Adipocyte (in vitro differentiated cells): ENCODE data around the gene USH2A.
A peak's percentile ranks its signal among the peaks of the same experiment; 100 is the strongest.

Experiments used
- DNase-seq: peaks from one replicate; pipeline ENCODE4 v3.0.0-alpha.2; 2015; ENCODE audit warnings: low read depth
- H3K27me3 ChIP-seq: replicated peaks from 2 replicates; pipeline ENCODE4 v1.7.0; 2013; ENCODE audit warnings: mild to moderate bottlenecking, low read length, moderate library complexity; ENCODE audit not compliant: control insufficient read depth, insufficient read depth
- H3K36me3 ChIP-seq: 2 replicates; pipeline ENCODE4 v1.7.0; 2013; ENCODE audit warnings: low read length, mild to moderate bottlenecking, moderate library complexity; ENCODE audit not compliant: control insufficient read depth, insufficient read depth, severe bottlenecking
- H3K4me1 ChIP-seq: 2 replicates; pipeline ENCODE4 v1.7.0; 2013; ENCODE audit warnings: mild to moderate bottlenecking, low read length, moderate library complexity; ENCODE audit not compliant: control insufficient read depth, insufficient read depth
- H3K4me3 ChIP-seq: 2 replicates; pipeline ENCODE4 v1.7.0; 2013; ENCODE audit warnings: mild to moderate bottlenecking, low read length, moderate library complexity
- H3K9ac ChIP-seq: 2 replicates; pipeline ENCODE4 v1.7.0; 2013; ENCODE audit warnings: mild to moderate bottlenecking, low read length, moderate library complexity
- H3K9me3 ChIP-seq: 2 replicates; pipeline ENCODE4 v1.7.0; 2013; ENCODE audit warnings: mild to moderate bottlenecking, low read length, moderate library complexity; ENCODE audit not compliant: control insufficient read depth

The USH2A gene

DNA sequence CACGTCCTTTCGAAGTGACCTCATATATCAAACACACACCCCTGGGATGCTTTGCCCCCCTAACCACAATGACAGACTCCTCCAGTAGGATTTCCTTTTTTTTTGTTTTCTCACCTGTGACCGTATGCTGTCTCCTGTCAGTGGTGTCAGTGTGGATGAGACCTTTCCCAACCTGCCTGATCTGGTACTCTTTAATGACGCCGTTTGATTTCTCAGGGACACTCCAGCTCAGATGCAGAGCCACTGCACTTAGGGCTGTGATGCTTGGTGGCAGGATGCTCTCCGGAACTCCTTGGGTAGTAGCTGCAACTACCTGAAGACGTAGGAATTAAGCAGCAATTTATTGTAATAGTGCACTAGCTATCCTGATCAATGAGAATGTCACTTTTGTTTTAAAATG lies 643.5 kb downstream of the USH2A start:
- DNase-seq: no peak
- H3K4me3 ChIP-seq: no peak overlapping the region
- H3K36me3 ChIP-seq: no peaks in the 10 kb centered on the region
- peaks cover 5% of the 10 kb centered on the region for H3K4me1 ChIP-seq
- H3K9me3 ChIP-seq: no peaks in the 10 kb centered on the region
- no peaks in the 10 kb centered on the region for H3K27me3 ChIP-seq
- no peak overlapping the region for H3K9ac ChIP-seq

DNA sequence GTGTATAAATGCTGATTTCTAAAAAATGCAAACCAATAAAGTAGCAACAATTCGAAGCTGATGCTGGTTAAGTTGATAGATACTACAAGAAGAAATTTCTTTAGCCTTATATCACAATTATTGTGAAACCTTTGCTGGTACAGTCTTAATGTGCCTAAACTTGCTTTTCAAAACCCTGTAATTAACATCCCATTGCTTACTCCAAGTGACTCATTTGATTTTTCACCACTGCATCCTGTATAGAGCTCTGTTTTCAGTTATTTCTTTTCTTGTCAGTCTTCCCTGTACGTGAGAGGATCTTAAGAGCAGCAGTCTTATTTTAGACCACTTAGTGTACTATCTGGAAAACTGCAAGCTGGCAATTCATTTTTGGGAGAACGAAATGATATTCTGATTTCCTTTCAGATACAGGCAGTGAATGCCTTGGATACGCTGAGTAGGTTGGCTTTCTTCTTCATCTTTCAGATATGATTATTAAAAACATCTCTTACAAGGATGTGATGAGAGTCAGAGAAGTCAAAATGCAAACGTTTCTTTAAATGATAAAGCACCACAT lies 645.8 kb downstream of the USH2A start:
- no peaks in the 10 kb centered on the region for H3K9me3 ChIP-seq

DNA sequence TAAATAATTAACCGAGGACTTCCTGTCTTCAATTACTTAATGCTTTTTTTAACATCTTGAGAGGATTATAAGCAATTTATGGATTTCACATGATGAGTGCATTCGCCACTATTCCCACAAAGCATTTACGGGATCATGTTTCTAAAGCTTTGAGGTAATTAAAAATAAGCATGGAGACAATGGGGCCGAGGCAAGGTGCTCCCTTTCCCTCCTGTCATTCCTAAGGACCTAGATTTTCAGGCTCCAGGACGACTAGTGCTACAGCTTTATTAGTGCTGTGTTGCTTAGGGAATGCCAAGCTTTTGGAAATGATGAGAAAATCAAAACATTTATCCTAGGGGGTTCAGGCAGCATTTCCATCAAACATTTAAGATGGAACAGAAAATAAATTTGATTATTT lies 646.9 kb downstream of the USH2A start:
- Histone ChIP-seq H3K27me3 (no peaks in the 10 kb centered on the region), H3K9ac (no peak overlapping the region), H3K4me3 (no peak overlapping the region), H3K36me3 (no peaks in the 10 kb centered on the region), H3K4me1 (peaks cover 5% of the 10 kb centered on the region), H3K9me3 (no peaks in the 10 kb centered on the region)
- DNase-seq: no peak

More for the DNA sequence above, 645.8 kb downstream of the USH2A start:
- Histone ChIP-seq H3K9ac (no peak overlapping the region), H3K4me1 (peaks cover 5% of the 10 kb centered on the region), H3K4me3 (no peak overlapping the region), H3K27me3 (no peaks in the 10 kb centered on the region), H3K36me3 (no peaks in the 10 kb centered on the region)
- DNase-seq: peak; percentile 34

DNA sequence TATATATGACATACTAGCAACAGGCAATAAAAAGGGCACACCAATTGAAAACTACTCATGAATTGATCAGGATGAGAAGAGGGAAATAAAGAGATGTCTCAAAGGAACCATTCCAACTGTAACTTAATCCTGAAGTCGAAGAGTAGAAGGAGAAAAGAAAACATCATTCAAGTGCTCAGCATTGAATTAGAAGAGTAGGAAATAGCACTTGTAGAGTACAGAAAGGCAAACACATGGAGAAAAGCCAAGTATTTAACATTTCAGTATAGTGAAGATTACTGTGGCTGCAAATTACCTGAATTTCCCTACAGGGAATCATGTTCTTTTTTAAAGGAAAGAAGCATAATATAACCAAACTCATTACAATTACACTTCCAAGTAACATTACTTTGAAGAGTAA lies 651.1 kb downstream of the USH2A start:
- Histone ChIP-seq H3K4me3 (no peak overlapping the region), H3K36me3 (no peaks in the 10 kb centered on the region), H3K4me1 (peaks cover under 1% of the 10 kb centered on the region), H3K9ac (no peak overlapping the region), H3K27me3 (no peaks in the 10 kb centered on the region), H3K9me3 (no peaks in the 10 kb centered on the region)
- no peak for DNase-seq

DNA sequence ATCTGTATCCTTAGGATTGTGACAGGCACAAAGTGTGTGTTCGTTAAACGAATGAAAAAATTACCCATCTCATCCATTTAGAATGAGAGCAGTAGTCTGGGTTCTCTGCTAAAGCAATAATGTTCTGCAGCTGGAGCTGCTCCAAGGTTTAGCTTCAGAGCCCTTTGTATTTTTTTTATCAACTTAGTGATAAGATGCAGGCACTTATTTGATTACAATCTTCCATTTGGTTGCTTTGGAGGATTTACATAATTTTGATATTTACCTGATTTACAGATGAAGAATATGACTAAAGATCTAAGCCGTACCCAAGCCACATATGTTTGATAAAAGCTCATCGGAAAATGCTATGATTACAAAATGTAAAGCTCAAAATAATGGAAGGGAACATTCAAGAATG lies 654.9 kb downstream of the USH2A start:
- no peaks in the 10 kb centered on the region for H3K36me3 ChIP-seq
- H3K9me3 ChIP-seq: no peaks in the 10 kb centered on the region

DNA sequence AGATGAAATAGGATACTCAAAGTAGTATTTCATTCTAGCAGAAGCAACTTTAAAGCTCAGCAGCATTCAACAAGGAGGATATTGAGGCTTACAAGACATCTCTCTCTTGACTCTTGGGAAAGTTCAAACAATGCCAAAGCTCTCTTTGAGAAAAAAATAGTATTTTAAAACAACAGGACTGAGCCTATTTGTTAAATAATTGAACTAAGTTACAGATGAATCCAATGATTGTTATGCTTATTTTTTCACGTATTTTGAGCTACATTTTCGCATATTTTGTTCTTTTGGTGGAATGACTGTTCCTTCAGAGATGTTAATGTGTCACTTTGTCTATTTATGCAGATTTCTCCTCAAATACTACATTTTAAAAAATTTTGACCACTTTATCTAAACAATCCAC lies 655.5 kb downstream of the USH2A start:
- Histone ChIP-seq H3K4me3 (no peak overlapping the region), H3K36me3 (no peaks in the 10 kb centered on the region), H3K9ac (no peak overlapping the region), H3K9me3 (no peaks in the 10 kb centered on the region), H3K27me3 (no peaks in the 10 kb centered on the region), H3K4me1 (no peaks in the 10 kb centered on the region)
- DNase-seq: no peak

More for the DNA sequence above, 654.9 kb downstream of the USH2A start:
- Histone ChIP-seq H3K4me3 (no peak overlapping the region), H3K27me3 (no peaks in the 10 kb centered on the region), H3K4me1 (no peaks in the 10 kb centered on the region), H3K9ac (no peak overlapping the region)
- no peak for DNase-seq

DNA sequence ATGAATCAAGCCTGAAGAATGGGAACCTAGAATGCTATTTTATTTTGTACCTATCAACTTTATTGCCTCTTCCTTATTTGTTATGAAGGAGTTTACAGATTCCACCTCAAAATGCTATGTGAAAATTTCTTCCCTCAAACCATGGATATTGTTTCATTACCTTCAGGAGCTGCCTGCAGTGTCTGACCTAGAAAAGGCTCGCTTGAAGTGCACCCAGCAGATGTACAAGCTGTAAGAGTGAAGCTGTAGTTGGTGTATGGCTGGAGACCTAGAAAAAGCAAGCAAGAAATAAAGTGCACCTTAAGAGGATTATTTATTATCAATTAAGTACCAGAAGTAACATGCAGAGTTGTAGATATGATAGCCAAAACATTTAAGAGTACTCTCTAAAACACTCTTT lies 656.7 kb downstream of the USH2A start:
- H3K9me3 ChIP-seq: no peaks in the 10 kb centered on the region
- no peak for DNase-seq
- H3K36me3 ChIP-seq: no peaks in the 10 kb centered on the region
- no peaks in the 10 kb centered on the region for H3K4me1 ChIP-seq
- no peak overlapping the region for H3K9ac ChIP-seq
- H3K4me3 ChIP-seq: no peak overlapping the region
- no peaks in the 10 kb centered on the region for H3K27me3 ChIP-seq

DNA sequence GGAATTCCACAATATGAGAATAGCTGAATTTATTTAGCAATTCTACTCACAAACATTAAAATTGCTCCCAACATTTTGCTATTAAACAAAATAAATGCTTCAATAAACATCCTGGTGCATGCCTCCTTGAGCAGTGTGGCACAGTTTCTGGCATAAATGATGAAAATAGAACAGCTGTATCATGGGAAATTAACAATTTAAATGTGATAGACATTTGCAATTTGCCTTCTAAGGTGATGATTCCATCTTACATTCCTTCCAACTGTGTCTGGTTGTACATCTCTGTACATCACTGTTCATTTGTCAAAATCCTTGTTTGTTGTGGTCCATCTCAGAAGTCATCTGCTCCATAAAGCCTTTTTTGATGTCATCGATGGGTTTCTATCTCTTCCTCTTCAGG lies 657.4 kb downstream of the USH2A start:
- no peak for DNase-seq
- H3K4me3 ChIP-seq: no peak overlapping the region

DNA sequence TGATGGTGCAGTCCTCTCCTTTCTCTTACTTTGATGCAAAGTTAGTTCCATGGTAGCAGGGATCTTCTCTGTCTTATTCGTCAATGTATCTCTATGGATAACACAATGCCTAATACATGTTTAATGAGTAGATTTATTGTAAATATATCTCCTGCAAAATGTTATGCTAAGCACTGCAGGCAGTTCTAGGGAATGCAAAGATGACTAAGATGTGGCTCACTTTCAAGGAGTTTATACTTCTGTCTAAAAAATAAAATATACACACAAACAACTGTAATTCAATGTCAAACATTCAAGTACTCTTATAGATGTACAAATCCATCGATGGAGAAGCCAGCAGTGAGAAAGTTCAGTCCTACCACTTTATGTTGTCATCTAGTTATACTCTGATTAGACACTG lies 661.8 kb downstream of the USH2A start:
- no peaks in the 10 kb centered on the region for H3K4me1 ChIP-seq
- no peaks in the 10 kb centered on the region for H3K27me3 ChIP-seq
- H3K4me3 ChIP-seq: no peak overlapping the region
- H3K9ac ChIP-seq: no peak overlapping the region
- peak; percentile 19 for DNase-seq
- no peaks in the 10 kb centered on the region for H3K36me3 ChIP-seq
- no peaks in the 10 kb centered on the region for H3K9me3 ChIP-seq

More for the DNA sequence above, 657.4 kb downstream of the USH2A start:
- H3K27me3 ChIP-seq: no peaks in the 10 kb centered on the region
- H3K9me3 ChIP-seq: no peaks in the 10 kb centered on the region
- H3K4me1 ChIP-seq: no peaks in the 10 kb centered on the region
- H3K9ac ChIP-seq: no peak overlapping the region
- no peaks in the 10 kb centered on the region for H3K36me3 ChIP-seq

DNA sequence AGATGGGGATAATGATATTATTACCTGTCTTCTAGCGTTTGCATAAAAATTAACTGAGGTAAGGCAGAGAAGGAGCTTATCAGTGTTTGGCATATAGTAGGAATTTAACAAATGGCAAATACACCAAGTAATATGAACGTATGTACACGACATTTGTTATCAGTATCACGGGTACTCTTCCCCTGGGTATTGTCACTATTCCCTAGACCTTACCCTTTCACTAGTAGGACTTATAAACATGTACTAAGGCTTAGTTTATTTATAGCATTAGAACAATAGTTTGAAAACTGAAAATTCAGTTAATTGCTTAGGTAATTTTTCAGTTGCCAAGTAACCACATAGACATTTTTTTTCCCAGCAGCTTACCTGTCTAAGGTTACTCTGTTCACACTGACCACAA lies 669.1 kb downstream of the USH2A start:
- Histone ChIP-seq H3K36me3 (no peaks in the 10 kb centered on the region), H3K4me1 (peaks cover 4% of the 10 kb centered on the region), H3K27me3 (no peaks in the 10 kb centered on the region), H3K9me3 (no peaks in the 10 kb centered on the region), H3K4me3 (no peak overlapping the region), H3K9ac (no peak overlapping the region)
- DNase-seq: no peak

DNA sequence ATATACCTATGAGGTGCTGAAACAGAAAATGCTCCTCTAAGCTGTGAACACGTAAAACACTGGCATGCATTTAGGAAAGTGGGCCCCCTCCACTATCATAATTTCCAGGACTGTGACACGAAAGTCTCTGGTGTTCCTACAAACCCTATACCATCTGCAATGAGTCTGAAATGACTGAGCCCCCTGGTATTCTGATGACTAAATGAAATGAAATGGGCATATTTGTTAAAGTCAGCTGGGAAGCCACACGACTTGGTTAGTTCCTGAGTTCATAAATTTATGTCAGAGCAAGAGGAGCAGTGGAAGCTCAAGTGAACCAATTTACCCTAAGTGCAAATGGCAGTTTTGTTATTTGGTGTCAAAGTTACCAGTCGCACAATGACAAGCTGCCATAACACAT lies 673.8 kb downstream of the USH2A start:
- DNase-seq: peak; percentile 87
- no peaks in the 10 kb centered on the region for H3K36me3 ChIP-seq
- no peak overlapping the region for H3K4me3 ChIP-seq
- H3K27me3 ChIP-seq: no peaks in the 10 kb centered on the region
- no peak overlapping the region for H3K9ac ChIP-seq
- H3K4me1 ChIP-seq: peaks cover 11% of the 10 kb centered on the region
- H3K9me3 ChIP-seq: no peaks in the 10 kb centered on the region

DNA sequence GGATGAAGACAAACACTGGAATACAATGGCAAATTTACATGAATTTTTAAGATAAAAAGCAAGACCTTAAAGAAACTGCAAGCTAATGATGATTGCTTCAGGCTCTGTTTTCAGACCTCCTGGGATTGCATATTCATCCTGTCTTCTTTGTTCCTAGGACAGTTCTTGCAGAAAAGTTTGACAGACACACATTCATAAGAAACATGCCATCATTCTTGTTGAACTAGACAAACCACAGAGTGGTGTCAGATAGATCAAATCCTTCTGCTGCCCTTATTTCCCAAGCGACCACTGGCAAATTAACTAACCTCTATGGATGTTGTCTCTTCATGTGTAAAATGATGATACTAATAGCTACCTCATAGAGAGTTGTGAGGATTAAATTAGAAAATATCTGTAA lies 674.8 kb downstream of the USH2A start:
- Histone ChIP-seq H3K9me3 (no peaks in the 10 kb centered on the region), H3K4me1 (peaks cover 11% of the 10 kb centered on the region), H3K4me3 (no peak overlapping the region), H3K36me3 (no peaks in the 10 kb centered on the region), H3K9ac (no peak overlapping the region), H3K27me3 (no peaks in the 10 kb centered on the region)
- no peak for DNase-seq
